Activated T-cell treated with anti-CD3 and anti-CD28 coated beads for 4 hours (primary cell): Measurements from ENCODE around the gene HMCN2.
"Not testable (repeated sequence)": the region's sequence is repeated elsewhere in the genome, so short reads cannot be mapped to it uniquely, and the experiment has no call there.

Experiments
- DNase-seq: peaks from one replicate; pipeline ENCODE4 v3.0.0-alpha.2; 2020

Gene HMCN2

GRCh38 chr9:130239741-130240241, 25.8 kb upstream of the HMCN2 start:
- peak; percentile 28 for DNase-seq

GRCh38 chr9:130240410-130241197, 25.0 kb upstream of the HMCN2 start:
- no peak for DNase-seq

GRCh38 chr9:130241198-130241535, 24.4 kb upstream of the HMCN2 start:
- no peak for DNase-seq

- DNase-seq: no peak
Measured at GRCh38 chr9:130242270-130243014, 23.1 kb upstream of the HMCN2 start.

GRCh38 chr9:130243015-130243881, 22.3 kb upstream of the HMCN2 start:
- DNase-seq: peak; percentile 83

GRCh38 chr9:130243882-130244170, 21.7 kb upstream of the HMCN2 start:
- DNase-seq: no peak

- DNase-seq: no peak
Measured at GRCh38 chr9:130244548-130245165, 20.9 kb upstream of the HMCN2 start.

GRCh38 chr9:130245474-130245873, 20.1 kb upstream of the HMCN2 start:
- DNase-seq: no peak

GRCh38 chr9:130246126-130246525, 19.4 kb upstream of the HMCN2 start:
- DNase-seq: no peak

GRCh38 chr9:130254747-130255630, 10.6 kb upstream of the HMCN2 start:
- DNase-seq: no peak

- no peak for DNase-seq
Measured at GRCh38 chr9:130255631-130256134, 9.9 kb upstream of the HMCN2 start.

- no peak for DNase-seq
Measured at GRCh38 chr9:130256644-130257043, 8.9 kb upstream of the HMCN2 start.

- DNase-seq: not testable (repeated sequence)
Measured at GRCh38 chr9:130258137-130258536, 7.4 kb upstream of the HMCN2 start.

GRCh38 chr9:130259044-130259443, 6.5 kb upstream of the HMCN2 start:
- DNase-seq: no peak

GRCh38 chr9:130260816-130261765, 4.5 kb upstream of the HMCN2 start:
- no peak for DNase-seq

GRCh38 chr9:130262061-130262745, 3.4 kb upstream of the HMCN2 start:
- no peak for DNase-seq

GRCh38 chr9:130262771-130263170, 2.8 kb upstream of the HMCN2 start:
- no peak for DNase-seq

- no peak for DNase-seq
Measured at GRCh38 chr9:130263601-130264413, 1.8 kb upstream of the HMCN2 start.
